Measurements from ENCODE around the gene CRYAA.

CRYAA gene

GRCh38 chr21:43203591-43203990, 34.8 kb downstream of the CRYAA start:
- DNase-seq (ENCODE audit: low read depth): no peak

- no peak for DNase-seq (ENCODE audit: low read depth)
Observed at GRCh38 chr21:43204638-43205037, 35.8 kb downstream of the CRYAA start.

DNA sequence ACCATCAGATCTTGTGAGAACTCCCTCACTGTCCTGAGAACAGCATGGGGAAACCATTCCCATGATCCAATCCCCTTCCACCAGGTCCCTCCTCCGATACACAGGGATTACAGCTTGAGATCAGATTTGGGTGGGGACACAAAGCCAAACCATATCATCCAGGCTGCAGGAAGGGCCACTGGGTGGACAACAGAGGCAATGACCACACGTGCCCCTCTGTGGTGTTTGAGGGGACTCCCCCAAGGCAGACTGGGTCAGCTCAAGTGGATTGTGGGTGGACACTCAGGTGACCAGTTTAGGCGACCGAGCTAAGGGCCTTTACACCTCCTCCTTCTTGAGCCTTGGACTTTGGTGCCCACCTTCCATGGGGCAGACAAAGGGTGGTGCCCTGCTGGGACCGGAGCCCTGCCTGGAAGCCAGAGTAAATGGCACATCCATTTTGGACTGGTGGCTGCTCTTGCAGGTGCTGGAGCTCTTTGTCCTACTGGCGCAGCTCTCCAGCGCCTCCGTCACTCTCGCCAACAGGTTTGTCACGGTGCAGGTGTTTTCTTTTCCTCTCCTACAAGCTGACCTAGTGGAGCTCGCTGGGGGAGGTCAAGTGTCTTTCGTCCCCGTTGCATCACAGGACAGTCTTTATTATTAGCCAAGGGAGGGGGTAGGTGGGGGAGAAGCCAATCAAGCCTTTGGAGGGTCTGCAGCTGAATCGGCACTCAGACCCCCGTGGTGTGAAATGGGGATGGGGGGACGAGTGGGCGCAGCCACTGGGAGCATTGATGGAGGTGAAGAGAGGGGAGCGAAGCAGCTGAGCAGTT, 37.6 kb downstream of the CRYAA start:
- no peak for DNase-seq (ENCODE audit: low read depth)

GRCh38 chr21:43207043-43207315, 38.2 kb downstream of the CRYAA start:
- DNase-seq (ENCODE audit: low read depth): no peak

- no peak for DNase-seq (ENCODE audit: low read depth)
Observed at GRCh38 chr21:43207868-43208267, 39.1 kb downstream of the CRYAA start.

DNA sequence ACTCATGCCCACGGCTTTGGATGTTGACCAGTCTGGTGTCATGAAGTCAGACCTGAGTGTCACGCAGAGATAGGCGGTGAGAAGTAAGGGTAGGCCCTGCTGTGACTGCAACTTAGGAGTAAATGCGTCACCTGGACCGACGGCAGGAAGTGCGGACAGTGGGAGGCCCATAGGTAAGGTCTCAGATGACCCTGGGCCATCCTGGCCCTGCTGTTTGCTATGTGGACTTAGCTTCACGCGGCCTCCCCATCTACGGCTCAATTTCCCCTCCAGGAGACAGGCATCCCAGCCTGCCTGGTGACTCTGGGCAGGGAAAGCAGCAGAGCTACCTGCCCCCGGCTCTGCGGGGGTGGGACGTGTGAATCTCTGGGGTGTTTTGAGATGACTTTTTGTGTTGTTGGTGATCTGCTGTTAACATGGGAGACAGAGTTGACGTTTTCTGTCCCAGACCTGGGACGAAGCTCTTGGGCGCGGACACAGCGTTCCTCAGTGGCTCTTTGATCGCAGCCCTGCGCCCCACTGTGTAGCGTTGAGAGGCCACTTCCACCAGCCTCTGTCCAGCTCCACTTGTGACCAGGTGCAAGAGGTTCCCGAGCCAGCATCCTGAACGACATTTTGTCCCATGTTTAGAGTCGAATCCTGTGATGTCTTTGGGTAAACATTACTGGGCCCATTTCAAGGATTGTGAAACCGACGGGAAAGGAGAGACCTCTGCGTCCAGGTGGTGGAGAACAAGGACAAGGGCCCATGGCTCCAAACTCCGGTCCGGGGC, 39.9 kb downstream of the CRYAA start:
- no peak for DNase-seq (ENCODE audit: low read depth)

DNA sequence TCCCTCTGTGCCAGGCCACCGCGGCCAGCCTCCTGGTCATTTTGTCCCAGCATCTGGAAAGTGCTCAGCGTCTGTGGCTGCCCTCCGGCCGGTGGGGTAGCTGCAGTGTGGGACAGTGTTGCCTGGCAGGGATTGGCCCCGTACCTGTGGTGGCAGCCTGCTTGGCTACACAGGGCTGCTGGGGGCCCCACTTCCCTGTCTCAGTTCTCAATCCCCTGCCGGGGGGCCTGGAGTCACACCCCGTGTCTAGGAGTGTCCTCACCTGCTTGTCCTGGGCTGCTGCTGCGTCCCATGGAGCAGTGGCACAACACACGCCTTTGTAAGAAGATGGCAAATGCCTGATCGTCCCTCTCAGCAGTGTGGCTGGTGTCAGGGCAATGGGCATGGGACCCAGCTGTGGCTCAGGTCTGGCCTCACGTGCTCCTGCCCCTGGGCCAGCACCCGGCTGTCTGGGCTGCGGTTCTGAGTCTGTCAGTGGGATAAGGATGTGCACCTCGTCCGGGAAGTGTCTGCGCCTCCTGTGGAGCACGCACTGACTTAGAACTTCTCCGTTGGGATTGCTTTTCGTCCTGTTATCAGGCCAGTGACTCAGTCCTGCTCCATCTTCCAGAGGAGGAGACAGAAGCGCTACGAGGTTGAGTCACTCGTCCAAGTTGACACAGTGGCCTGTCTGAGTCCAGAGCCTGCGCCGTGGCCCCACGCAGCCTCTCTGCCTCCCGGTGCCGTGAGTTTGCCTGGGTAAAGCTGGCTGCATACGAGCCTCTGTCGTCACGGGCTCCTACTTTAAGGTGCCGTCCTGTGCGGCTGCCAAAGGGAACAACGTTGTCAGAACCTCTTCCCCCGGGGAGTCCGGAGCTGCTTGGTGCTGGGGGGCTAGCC, 41.0 kb downstream of the CRYAA start:
- no peak for DNase-seq (ENCODE audit: low read depth)

DNA sequence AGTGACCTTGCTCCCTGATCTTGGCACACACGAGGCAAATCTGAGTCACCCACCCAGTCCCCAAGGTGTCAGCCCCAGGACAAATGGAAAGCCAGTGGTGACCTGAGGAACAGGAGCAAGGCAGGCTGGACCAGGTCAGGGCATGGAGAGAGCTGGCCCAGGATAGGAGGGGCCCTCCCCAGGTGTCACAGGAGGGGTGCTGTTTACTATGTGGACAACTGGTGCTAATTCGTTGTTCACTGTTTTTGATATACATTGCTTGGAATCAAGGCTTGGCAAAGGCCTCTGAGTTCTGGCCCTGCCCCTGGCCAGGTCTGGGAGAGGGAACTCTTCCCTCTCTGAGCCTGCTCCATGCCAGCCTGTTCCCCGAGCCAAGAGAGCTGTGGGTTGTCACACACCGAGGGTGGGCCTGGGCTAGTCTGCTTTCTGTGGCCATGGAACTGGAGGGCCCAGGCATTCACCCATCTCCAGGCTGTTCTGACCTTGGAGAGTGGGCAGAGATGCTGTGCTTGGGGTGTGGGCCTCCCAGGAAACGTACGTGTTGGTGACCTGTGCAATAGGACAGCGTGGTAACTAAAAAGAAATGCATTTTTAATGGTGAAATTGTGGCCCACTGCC, 41.8 kb downstream of the CRYAA start:
- no peak for DNase-seq (ENCODE audit: low read depth)

DNA sequence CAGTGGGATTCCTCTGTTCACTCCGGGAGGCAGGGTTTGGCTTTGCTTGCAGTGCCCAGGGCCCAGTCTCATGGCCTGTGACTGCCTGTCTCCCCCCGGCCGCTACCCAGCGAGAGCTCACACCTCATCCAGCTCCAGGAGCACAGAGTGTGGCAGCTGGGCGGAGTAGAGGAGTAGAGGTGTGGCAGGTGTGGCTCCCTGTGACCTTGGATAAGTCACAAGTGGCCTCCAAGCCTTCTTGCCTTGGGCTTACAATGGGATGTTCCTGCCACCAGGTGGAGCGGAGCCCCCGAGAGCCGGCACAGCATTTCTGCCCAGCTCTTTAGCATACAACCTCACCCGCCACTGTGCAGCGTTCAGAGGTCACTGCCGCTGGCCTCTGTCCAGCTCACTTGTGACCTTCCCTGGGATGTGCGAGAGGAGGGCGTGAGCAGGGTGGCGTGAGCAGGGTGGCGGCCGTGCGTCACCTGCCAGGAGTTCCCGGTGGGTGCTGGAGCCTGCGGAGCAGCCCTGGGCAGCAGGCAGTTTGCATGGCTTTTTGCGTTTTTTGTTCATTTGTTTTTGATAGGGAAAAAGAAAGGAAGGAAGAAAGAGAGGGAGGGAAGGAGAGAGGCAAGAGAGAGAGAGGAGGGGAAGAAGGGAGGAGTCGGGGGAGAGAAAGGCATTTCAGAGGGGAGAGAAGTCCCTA, 42.4 kb downstream of the CRYAA start:
- no peak for DNase-seq (ENCODE audit: low read depth)

GRCh38 chr21:43211760-43212115, 42.9 kb downstream of the CRYAA start:
- no peak for DNase-seq (ENCODE audit: low read depth)

Measured in stimulated activated CD8-positive, alpha-beta memory T cell treated with anti-CD3 and anti-CD28 coated beads, Interleukin-15, amount 100 ng/mL, for 24 hours (primary cell).